Stimulated activated CD8-positive, alpha-beta memory T cell treated with anti-CD3 and anti-CD28 coated beads, Interleukin-2, amount 100 ng/mL, for 48 hours (primary cell): Measurements from ENCODE around the gene TST.

Source experiments
- DNase-seq, 2 donors: peaks; one replicate each; pipeline ENCODE4 v3.0.0-alpha.2; 2020; ENCODE audit warnings: low read depth in 2 of 2

The TST gene

GRCh38 chr22:36985211-36985889 is 33.9 kb downstream of the TST start:
- DNase-seq: no peak

DNA sequence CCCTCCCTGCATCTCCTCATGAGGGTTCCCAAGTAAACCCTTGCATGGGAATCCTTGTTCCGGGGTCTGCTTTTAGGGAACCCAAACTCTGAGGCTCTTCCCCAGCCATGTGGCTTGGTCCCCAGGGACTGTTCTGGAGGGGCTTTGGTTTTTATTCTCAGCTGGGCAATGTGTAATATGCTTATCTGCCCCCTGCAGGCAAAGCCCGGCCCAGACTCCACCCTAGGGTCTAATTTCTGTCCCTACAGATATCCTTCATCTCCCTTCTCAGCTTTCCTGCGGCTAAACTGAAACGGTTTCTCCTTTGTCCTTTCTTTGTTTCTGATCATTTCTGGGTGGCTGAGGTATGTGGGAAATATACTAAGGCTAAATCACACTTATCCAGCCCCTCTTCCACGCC is 37.1 kb downstream of the TST start:
- DNase-seq: no peak

DNA sequence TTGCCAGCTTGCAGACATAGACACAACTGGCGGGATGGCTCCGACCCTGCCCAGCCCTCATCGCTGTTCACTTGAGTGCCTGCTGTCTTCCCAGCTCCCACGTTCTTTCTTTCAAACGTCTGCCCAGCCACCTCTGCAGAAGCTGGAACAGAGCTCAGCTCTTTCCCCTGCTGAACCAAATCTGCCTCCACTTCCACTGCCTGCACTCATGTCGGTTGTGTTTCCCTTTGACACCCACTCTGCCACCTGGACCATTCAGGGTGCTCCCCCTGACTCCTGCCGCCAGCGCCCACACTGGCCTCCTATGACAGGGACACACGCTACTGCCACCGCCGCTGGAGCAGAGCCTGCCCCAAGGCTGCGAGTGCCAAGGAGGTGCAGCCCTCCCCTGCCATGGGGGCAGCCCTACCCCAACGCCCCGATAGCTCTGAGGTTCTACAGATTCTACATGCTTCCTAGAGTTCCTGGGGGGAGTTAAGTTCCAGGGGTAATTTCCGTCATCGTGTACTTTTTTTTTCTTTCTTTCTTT is 37.9 kb downstream of the TST start:
- DNase-seq: no peak

- no peak for DNase-seq
These were observed 40.0 kb downstream of the TST start for GRCh38 chr22:36979016-36979910.

DNA sequence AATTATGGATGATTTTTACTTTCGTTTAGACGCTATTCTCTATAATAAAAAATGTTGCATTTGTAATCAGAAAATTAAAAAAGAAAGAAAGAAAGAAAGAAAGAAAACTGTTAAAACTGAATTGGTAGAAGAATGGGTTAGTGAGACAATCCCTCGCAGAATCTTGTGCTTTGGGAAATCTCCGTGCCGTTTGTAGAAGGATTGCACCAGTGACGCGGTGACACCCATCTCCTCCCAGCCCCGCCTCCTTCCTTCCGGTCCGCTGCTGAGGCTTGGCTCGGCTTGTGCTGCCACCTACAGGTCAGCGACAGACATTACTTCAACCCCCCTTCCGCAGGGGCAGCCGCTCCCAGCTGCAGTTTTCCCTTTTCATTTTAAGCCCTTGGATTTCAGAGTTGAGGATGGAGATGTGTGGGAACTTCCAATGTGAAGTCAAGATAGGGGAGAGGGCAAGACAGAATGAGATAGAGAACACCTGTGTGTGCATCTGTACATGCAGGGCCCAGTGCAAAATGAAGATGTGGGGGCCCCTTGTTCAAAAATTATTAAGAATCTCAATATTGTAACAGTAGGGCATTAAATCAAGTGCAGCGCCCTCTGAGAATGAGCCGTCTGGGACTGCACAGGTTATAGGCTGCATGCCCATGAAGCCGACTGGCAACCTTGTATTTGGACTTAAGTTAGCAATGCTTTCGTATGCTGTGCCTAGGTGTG is 41.1 kb downstream of the TST start:
- DNase-seq: peak; percentile 84 to 85

GRCh38 chr22:36977401-36977861 is 41.8 kb downstream of the TST start:
- DNase-seq: peak; percentile 71 to 81

DNA sequence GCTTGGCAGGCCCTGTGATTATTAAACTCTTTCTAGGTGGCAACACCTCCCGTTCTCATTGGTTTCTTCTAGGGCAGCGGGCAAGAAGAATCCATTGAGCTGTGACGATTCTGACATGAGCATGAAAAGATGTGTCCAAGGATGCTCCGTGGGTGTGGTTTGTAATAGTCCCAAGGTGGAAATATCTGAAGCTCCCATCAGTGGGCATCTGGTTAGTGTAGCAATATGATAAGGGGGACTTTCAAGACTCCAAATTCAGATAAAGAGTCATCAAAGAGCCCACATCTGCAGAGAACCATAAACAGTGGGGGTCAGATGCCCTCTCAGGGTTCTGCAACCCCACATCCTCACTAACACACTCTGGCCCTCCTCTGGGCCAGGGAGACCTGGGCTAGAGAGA is 42.6 kb downstream of the TST start:
- no peak for DNase-seq

DNA sequence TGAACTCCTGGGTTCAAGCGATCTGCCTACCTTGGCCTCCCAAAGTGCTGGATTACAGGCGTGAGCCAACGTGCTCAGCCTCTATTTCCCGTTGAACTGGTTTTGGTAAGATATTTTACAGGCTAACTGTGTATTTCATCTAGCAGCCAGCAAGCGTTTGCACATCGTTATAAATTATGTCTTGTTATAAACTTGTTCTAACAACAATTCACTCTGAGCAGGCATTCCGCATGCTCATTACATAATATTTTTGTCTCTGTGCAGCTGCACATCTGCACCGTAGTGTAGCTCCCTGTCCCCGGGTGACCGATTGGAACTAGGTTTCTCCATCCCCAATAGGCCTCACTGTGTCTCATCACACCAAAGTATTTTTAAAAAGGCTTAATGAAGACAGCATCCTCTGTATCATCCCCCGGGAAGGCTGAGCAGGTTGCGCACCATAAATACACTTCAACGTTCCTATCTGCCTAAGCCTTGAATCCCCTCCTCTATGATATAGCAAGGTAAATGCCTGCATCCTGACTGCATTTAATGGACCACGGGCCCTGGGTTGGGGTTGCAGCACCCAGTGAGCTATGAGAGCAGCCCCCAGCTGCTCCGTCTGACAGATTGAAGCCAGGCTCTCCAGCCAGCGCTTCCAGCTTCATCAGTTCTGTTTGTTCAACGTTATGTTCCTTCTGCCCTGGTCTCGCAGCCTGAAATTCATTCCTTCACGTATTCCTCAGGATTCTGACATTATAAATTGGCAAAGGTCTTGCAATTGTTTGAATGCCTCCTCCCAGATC is 47.7 kb downstream of the TST start:
- DNase-seq: no peak

DNA sequence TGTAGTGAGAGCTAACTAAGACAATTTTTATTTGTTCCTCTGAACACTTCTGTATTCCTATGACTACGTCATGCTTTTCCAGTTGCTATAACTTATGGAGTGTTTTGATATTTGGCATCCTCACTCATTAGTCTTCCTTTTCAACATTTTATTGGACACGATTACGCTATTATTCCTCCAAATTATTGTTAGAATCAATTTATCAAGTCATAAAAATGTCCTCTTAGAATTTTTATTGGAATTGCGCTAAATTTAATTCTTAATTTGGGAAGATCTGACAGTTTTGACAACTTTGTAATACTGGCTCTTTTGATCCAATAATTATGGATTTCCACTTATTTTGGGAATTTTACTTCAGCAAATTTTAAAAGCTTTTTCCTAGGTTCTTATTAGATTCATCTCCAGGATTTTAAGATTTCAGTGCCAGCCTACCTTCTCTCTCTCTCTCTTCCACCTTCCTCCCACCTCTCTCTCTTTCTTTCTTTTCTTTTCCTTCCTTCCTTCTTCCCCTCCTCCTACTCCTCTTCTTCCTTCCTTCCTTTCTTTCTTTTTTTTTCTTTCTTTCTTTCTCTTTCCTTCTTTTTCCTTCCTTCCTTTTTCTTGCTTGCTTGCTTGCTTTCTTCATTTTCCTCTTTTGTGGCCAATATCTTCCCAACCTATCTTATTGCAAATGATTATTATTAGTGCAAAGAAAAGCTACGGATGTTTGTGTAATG is 50.8 kb downstream of the TST start:
- DNase-seq: no peak

DNA sequence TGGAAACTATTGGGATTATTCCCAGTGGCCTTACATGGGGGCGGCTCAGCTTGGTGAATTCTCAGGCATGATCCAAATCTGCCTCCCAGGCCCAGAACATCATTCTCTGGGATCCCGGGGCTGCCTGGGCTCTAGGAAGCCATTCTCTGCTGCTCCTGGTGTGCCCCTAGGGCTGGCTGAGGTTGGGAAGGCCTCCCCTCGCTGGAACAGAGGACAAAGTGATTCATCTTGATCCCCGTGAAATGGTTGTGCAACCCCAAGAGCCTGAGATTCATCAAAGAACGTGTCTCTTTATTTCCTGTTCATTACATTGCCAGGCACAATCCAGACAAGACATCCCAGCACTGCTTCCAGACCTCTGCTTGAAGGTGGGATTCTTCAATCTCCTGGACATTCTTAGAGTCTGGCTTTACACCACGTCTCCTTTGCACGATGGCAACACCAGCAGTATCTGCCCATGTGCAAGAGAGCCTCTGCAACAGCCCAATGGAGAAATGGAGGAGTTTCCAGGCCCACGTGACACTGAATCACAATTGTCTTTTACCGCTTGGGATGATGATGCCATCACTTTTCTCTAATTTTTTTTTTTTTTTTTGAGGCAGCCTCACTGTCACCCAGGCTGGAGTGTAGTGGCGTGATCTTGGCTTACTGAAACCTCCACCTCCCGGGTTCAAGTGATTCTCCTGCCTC is 52.3 kb downstream of the TST start:
- DNase-seq: no peak

DNA sequence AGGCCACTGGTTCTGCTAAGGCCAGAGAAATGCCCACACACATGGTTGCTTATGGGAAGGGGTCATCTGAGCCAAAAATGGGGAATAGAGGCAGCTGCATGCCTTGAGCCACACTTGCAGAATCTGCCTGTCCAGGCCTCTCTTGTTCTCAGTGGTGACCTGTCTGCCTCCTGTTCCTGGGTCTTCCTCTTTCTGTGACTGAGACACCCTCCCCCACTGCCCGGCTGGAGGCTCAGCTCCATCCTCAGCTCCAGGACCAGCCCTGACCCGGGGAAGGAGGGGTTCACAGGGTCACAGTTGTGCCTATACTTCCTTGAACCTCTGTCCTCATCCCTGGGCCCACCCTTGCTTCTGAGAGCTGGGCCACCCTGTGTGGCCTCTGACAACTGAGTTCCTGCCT is 53.6 kb downstream of the TST start:
- DNase-seq: no peak

DNA sequence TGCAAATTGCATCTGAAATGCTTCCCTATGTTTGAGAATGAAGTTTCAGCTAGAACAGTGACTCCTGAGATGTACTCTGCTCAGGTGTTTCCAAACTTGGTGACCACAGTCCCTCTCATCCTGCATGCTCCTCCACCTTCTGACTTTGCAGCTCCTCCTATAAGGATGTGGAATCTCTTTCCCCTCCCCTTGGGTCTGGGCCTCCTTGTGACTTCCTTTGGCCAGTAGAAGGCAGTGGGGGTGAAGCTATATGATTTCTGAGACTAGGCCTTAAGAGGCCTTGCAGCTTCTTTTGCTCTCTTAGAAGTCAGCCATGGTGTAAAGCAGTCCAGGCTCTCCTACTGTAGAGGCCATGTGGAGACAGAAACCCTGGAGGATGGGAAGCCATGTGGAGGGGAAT is 55.1 kb downstream of the TST start:
- DNase-seq: no peak

DNA sequence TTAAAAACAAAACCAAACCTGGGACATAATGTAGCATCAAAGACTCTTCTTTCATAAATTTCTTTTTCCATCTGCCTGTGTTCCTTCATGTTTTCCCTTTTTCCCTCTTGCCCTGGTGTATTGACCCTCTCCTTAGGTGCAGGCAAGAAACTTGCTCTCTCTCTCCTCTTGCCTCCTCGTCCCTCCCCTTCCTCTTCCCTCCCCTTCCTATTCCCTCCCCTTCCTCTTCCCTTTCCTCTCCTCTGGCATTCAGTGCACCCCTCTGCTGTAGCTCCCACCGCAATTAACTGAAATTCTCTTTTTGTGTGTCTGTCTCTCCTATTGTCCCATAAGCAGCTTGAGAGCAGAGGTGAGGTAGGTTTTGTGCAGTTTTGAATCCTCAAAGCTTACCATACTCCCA is 55.9 kb downstream of the TST start:
- DNase-seq: no peak

- no peak for DNase-seq
These were observed 57.6 kb downstream of the TST start for GRCh38 chr22:36961626-36962025.
